ENCODE measurements around the gene RBMX2.

GRCh38 chrX:130414800-130415199 lies 13.0 kb downstream of the RBMX2 start:
- TF ChIP-seq, protein P1, sequence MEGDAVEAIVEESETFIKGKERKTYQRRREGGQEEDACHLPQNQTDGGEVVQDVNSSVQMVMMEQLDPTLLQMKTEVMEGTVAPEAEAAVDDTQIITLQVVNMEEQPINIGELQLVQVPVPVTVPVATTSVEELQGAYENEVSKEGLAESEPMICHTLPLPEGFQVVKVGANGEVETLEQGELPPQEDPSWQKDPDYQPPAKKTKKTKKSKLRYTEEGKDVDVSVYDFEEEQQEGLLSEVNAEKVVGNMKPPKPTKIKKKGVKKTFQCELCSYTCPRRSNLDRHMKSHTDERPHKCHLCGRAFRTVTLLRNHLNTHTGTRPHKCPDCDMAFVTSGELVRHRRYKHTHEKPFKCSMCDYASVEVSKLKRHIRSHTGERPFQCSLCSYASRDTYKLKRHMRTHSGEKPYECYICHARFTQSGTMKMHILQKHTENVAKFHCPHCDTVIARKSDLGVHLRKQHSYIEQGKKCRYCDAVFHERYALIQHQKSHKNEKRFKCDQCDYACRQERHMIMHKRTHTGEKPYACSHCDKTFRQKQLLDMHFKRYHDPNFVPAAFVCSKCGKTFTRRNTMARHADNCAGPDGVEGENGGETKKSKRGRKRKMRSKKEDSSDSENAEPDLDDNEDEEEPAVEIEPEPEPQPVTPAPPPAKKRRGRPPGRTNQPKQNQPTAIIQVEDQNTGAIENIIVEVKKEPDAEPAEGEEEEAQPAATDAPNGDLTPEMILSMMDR (IDR thresholded peaks at IDR 0.05; ENCODE audit: poor library complexity): no peak
- TF ChIP-seq EZH2 (IDR thresholded peaks at IDR 0.05; ENCODE audit: borderline replicate concordance): no peak
- no peak for TF ChIP-seq EZH2phosphoT487 (IDR thresholded peaks at IDR 0.05; ENCODE audit: low read depth, severe bottlenecking, unreplicated experiment)

Data from hepatocyte (in vitro differentiated cells).